HG02571 (cell line): ENCODE results near the gene TM4SF1.

Source experiments
- ATAC-seq: cut with Tn5 transposase; IDR thresholded peaks from one replicate; pipeline ENCODE4 v1.9.1; 2021; ENCODE audit warnings: mild to moderate bottlenecking, moderate library complexity; ENCODE audit not compliant: unreplicated experiment

Gene TM4SF1

DNA sequence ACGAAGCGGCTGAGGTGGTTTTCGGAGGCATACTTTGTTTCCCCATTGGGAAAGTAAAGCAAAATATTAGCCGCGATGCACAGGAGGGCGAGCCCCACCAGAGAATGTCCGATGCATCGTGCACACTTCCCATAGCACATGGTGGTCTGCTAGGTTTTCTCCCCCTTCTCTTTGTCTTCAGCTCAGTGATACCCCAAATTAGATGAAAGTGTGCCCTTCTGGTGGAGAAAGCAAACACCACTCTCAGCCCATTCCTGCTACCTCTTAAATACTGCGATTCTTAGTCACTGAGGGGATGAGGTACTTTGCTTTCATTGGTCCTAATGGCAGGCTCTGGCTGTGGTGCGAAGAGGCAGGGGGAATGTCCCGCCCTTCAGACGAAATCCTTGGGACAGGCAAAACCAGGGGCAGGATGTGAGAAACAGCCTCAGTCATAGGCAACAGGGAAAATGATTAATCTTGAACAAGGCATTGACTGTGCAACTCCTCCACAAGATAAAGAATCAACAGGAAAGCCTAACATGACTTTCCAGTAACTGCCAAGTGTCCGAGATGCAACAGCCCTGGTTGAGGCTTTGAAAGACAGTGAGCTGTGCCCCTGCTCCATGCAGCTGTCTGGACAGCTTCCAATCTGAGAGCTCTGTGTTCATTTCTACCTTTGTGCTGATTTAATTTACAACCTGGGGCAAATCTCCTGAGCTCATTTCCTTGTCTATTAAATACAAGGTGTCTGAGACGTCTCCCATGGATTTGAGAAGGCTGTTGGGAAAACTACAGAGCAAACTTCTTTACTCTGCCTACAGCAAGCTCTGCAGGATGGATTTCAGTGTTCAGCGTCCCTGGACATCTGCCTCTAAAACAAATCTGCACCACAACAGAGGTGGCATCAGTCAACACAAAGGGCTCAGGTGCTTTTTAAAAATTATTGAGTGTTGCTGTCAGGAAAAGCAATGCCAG is at the start of gene TM4SF1:
Gene TM4SF1 (minus strand): TSS at position 242 of the 957 bp plus-strand sequence. CDS start 102 bp downstream, at position 140.
- no peak for ATAC-seq

- no peak for ATAC-seq
These were observed 48.9 kb upstream of the TM4SF1 start for GRCh38 chr3:149426325-149426724.

DNA sequence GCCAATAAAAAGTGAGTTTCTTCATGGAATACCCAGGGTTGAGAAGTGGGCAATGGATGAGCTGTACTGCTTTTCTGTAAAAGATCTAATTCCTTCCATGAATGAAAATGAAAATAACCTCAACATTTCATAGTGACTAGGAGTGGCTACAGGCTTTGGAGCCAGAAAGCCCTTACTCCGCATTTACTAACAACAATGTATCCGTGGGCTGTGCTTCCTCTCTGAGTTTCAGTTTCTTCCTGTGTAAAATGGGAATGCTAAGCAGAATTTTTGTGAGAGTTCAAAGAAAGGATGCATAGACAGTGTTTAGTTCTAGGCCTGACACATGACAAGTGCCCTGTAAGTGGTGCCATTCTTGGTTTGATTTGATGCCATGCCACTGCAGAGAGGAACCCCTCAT is 47.5 kb upstream of the TM4SF1 start:
- no peak for ATAC-seq

DNA sequence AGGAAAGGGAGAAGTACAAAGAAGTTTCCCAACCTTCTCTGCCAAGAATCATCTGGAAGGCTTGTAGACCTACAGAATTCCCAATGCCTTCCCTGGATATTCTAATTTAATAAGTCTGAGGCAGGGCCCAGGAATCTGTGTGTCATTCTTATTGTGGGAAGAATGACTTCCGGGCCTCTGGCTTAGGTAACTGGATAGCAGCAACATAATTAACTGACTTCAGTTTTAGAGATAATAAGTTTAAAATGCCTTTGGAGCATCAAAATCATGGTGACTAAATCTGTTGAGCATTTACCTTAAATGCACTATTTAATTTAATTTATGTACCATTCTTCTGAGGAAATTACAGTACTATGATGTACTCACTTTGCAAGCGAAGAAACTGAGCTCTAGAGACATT is 44.3 kb upstream of the TM4SF1 start:
- no peak for ATAC-seq

DNA sequence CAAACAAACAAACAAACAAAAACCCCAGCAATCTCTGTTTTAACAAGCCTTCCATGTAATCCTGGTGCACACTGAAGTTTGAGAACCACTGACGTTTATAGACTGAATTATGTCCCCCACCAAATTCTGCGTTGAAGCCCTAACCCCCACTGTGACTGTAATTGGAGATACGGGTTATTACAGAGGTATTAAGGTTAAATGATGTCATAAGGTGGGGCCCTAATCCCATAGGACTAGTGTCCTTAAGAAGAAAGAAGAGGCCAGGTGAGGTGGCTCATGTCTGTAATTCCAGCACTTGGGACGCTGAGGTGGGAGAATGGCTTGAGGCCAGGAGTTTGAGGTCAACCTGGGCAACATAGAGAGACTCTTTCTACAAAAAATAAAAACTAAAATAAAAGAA is 42.4 kb upstream of the TM4SF1 start:
- no peak for ATAC-seq

DNA sequence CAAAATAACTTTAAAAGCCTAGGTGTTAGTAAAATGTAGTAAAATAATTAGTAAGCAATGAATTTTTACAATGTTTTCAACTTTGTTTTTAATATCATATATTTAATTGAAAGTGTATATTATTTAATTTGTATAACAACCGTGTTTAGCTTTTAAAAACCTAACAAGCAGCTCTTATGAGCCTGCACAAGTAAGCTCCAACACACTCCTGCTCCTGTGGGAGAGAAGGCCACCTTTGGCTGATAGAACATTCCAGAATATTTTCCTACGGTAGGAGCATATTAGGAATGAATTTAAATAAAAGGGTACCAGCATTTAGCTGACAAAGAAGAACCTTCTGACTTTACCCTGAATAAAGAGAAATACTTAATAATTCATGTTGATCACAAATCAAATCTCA is 40.3 kb upstream of the TM4SF1 start:
- ATAC-seq = no peak

GRCh38 chr3:149417174-149417573 is 39.7 kb upstream of the TM4SF1 start:
- ATAC-seq = peak; percentile 81

GRCh38 chr3:149415484-149415883 is 38.0 kb upstream of the TM4SF1 start:
- no peak for ATAC-seq

GRCh38 chr3:149414557-149415231 is 37.2 kb upstream of the TM4SF1 start:
- no peak for ATAC-seq

DNA sequence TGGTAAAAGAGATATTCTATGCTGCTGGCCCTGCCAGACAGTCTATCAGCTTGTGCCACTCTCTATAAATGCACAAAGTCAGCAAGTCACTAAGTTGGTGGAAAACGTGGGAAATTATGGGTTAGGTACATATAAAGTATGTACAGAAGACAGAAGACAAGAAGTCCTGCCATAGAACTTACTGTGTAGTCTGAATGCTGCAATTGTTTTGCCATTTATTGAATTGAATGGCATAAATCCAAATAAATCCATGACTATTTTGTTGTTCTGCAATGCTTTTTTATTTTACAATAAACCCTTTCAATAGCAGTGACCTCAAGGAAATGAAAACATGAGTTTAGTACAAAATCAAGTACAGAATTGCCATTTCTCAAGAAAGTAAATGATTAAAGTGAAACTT is 34.1 kb upstream of the TM4SF1 start:
- no peak for ATAC-seq

GRCh38 chr3:149409351-149409750 is 31.9 kb upstream of the TM4SF1 start:
- no peak for ATAC-seq

GRCh38 chr3:149407898-149408297 is 30.4 kb upstream of the TM4SF1 start:
- no peak for ATAC-seq

- no peak for ATAC-seq
These were observed 28.8 kb upstream of the TM4SF1 start for GRCh38 chr3:149406244-149406752.

- ATAC-seq = no peak
These were observed 26.0 kb upstream of the TM4SF1 start for GRCh38 chr3:149403443-149403842.

DNA sequence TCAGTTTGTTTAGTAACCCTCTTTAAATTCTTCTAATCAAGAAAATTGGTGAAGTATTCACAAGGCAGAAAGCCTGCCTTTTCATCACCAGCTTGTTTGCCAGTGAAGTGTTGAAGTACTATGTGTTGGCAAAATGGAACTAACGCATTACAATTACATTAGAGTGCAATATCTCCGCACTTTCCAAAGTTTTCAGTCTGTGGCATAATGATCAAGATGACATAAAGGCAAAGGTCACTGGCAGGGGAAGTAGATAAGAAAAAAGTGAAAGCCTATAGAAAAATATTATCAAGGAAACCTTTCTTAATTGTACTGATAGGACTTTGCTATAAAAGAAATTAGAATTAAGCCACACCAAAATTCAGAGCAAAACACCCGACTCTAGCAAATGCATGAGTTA is 25.0 kb upstream of the TM4SF1 start:
- no peak for ATAC-seq

DNA sequence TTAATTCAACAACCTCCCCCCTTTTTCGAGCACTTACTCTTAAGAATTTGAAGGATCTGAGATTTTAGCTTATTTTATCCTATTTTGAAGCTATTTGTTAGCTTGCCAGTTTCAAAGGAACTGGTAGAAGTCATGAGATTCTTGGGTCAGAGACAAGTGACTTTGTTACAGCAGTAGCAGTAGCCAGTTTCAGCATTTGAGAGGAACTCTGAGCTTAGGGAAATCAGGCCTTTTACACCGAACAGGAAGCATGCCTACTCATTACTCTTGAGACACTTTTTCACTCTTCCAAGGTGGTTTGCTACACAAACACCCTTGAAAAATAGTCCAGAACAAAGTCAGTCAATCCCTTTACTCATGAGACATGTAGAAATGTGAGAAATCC is 24.5 kb upstream of the TM4SF1 start:
- no peak for ATAC-seq

DNA sequence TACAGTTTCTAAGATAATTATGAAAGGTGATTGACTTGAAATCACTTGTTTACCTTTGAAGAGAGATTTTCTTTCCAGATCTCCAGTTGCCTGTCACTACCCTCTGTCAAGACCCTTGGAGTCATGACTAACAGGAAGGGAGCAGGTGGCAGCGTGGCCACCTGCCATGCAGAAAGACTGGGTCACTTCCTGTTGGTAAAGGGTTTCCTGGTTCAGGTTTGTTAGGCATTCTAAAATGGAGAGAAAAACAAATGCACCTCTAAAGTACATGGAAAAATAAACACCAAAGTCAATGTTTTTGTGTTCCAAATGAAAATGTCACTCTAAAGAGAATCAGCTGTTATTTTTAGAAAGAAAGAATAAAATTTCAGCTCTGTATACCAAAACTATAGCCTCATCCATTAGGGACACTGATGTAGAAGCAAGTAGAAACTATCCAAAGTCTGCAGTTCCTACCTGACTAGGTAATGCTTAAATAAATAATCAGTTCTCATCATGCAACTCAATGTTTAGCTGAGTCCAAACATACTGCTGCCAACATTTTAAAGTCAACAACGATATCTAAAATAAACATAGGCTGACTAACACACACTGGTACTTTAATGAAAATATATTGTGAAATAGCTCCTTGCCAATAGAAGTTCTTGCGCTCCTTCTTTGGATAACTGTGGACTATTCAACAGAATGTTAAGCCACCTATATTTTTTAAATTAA is 23.9 kb upstream of the TM4SF1 start:
- no peak for ATAC-seq

- no peak for ATAC-seq
These were observed 23.2 kb upstream of the TM4SF1 start for GRCh38 chr3:149400645-149401044.

DNA sequence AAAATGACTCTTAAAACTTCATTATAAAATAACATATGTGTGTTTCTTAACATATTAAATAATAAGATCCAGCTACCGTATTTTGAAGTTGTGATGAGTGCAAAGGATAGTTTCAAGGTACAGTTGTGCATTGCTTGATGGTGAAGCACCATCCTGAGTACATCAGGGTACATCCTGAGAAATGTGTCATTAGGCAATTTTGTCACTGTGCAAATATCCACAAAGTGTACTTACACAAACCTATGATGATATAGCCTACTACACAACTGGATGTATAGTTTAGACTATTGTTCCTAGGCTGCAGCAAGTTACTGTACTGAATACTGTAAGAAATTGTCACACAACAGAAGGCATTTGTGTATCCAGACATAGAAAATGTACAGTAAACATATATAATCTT is 20.8 kb upstream of the TM4SF1 start:
- no peak for ATAC-seq

GRCh38 chr3:149397528-149397927 is 20.1 kb upstream of the TM4SF1 start:
- no peak for ATAC-seq

- ATAC-seq = no peak
These were observed 19.0 kb upstream of the TM4SF1 start for GRCh38 chr3:149396476-149396875.
